AG10803 (cell line): Measurements from ENCODE around the gene KRTAP9-3.
A peak's percentile ranks its signal among the peaks of the same experiment; 100 is the strongest.
"Not testable (repeated sequence)": the region's sequence is repeated elsewhere in the genome, so short reads cannot be mapped to it uniquely, and the experiment has no call there.

Experiments
- DNase-seq: peaks from one replicate; pipeline ENCODE4 v3.0.0; 2010; ENCODE audit warnings: low read depth
- H3K4me3 ChIP-seq: 2 replicates; pipeline ENCODE4 v1.5.1; 2011; ENCODE audit warnings: mild to moderate bottlenecking, low read length, control low read depth
- CTCF ChIP-seq: conservative IDR thresholded peaks from 2 replicates; pipeline ENCODE4 v1.5.1; 2011; ENCODE audit warnings: mild to moderate bottlenecking, low read length, control low read depth, inconsistent platforms

Gene KRTAP9-3

GRCh38 chr17:41211845-41212466, 20.3 kb upstream of the KRTAP9-3 start:
- no peak for TF ChIP-seq CTCF
- H3K4me3 ChIP-seq, result no peak overlapping the region
- peak; percentile 51 for DNase-seq

GRCh38 chr17:41212524-41213169, 19.6 kb upstream of the KRTAP9-3 start:
- TF ChIP-seq CTCF, result no peak
- DNase-seq, result no peak
- no peak overlapping the region for H3K4me3 ChIP-seq

GRCh38 chr17:41215681-41216080, 16.6 kb upstream of the KRTAP9-3 start:
- no peak for TF ChIP-seq CTCF
- no peak for DNase-seq
- no peak overlapping the region for H3K4me3 ChIP-seq

DNA sequence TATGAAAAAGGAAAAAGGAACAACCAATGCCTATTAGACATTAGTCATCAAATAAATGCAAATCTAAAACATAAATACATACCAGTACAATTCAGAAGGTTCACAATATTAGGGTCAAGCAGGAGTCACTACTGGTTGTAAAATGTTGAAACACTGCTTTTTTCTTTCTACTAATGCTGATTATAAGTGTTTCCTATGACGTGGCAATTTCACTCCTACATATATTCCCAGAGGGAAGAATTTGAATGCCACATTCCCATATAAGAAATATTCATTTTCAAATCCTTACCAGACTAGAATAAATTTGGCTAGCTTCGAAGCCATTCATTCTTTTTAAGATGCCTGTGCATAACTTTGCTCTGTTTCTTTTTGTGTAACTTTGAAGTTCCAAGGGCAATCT, 8.4 kb upstream of the KRTAP9-3 start:
- H3K4me3 ChIP-seq, result no peak overlapping the region
- TF ChIP-seq CTCF, result no peak
- no peak for DNase-seq

GRCh38 chr17:41226051-41226450, 6.2 kb upstream of the KRTAP9-3 start:
- no peak for TF ChIP-seq CTCF
- no peak overlapping the region for H3K4me3 ChIP-seq
- no peak for DNase-seq

DNA sequence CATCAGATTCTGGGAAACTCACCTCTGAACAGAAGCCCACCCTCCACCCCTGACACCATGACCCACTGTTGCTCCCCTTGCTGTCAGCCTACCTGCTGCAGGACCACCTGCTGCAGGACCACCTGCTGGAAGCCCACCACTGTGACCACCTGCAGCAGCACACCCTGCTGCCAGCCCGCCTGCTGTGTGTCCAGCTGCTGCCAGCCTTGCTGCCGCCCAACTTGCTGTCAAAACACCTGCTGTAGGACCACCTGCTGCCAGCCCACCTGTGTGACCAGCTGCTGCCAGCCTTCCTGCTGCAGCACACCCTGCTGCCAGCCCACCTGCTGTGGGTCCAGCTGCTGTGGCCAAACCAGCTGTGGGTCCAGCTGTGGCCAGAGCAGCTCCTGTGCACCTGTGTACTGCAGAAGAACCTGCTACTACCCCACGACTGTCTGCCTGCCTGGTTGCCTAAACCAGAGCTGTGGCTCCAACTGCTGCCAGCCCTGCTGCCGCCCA, 5.6 kb upstream of the KRTAP9-3 start, which contains the start of gene KRTAP9-2:
Gene KRTAP9-2, plus strand, starts transcription at position 51 of the 498 bp plus-strand sequence. Its CDS starts 7 bp downstream, at position 58.
- not testable (repeated sequence) for DNase-seq, H3K4me3 ChIP-seq

GRCh38 chr17:41230094-41230493, 2.2 kb upstream of the KRTAP9-3 start:
- DNase-seq, result no peak
- TF ChIP-seq CTCF, result no peak

More at GRCh38 chr17:41230094-41230493, 2.2 kb upstream of the KRTAP9-3 start:
- no peak overlapping the region for H3K4me3 ChIP-seq
